CD4-positive, alpha-beta T cell (primary cell): ENCODE results near the gene PAF1. TPM values are rescaled to one million over a fixed set of nuclear protein-coding genes. Genes with fewer than 3 reads are reported as not detected.

Source experiments
- ATAC-seq: fragments of 200-7000 bp; cut with Tn5 transposase; one replicate; pipeline ENCODE4 v1.10.0; 2022; ENCODE audit warnings: mild to moderate bottlenecking; ENCODE audit not compliant: poor library complexity
- CTCF ChIA-PET: fragments of 350-600 bp; sonication (Branson Sonifier 250); formaldehyde crosslinking; loops from one replicate; lab custom pipeline; 2021; ENCODE audit warnings: antibody characterized with exemption, inconsistent platforms; lab: Charles Lee
- POLR2A ChIA-PET: fragments of 350-600 bp; sonication (Branson Sonifier 250); formaldehyde crosslinking; loops from one replicate; lab custom pipeline; 2021; ENCODE audit warnings: antibody characterized with exemption, inconsistent platforms; lab: Charles Lee
- DNase-seq, 14 experiments: peaks; one replicate each; pipeline ENCODE4 v3.0.0-alpha.2; 2013 to 2020; ENCODE audit warnings: mixed read lengths in 2 of 14
- H3K27ac ChIP-seq, 2 donors: one replicate each; pipeline versions ENCODE4 v1.5.1 to v1.7.0; 2013; ENCODE audit warnings: low read length in 2 of 2, low read depth in 1 of 2, mild to moderate bottlenecking in 1 of 2
- H3K27me3 ChIP-seq, 2 experiments: 1 replicate in 1 of 2; 2 replicates in 1 of 2; pipeline versions ENCODE4 v1.6.1 to v1.7.0; 2013; ENCODE audit warnings: low read length in 2 of 2, control low read depth in 1 of 2, mild to moderate bottlenecking in 1 of 2, moderate library complexity in 1 of 2; ENCODE audit not compliant: insufficient read depth in 2 of 2, control insufficient read depth in 1 of 2
- H3K36me3 ChIP-seq: one replicate; pipeline ENCODE4 v1.6.1; 2013; ENCODE audit warnings: low read length, control low read depth; ENCODE audit not compliant: insufficient read depth
- H3K4me1 ChIP-seq: one replicate; pipeline ENCODE4 v1.6.1; 2013; ENCODE audit warnings: low read length, control low read depth; ENCODE audit not compliant: insufficient read depth
- H3K4me3 ChIP-seq: one replicate; pipeline ENCODE4 v1.5.1; 2013; ENCODE audit warnings: mild to moderate bottlenecking, low read length, moderate library complexity
- H3K9me3 ChIP-seq, 2 experiments: 1 replicate in 1 of 2; 2 replicates in 1 of 2; pipeline versions ENCODE4 v1.6.1 to v1.7.0; 2013; ENCODE audit warnings: low read length in 2 of 2, mild to moderate bottlenecking in 2 of 2, control low read depth in 1 of 2, moderate library complexity in 1 of 2; ENCODE audit not compliant: control insufficient read depth in 1 of 2, insufficient read depth in 1 of 2
- H3K27ac Mint-ChIP-seq: one replicate; pipeline ENCODE4 v1.8.0; 2020; ENCODE audit warnings: mixed read lengths
- H3K27me3 Mint-ChIP-seq: one replicate; pipeline ENCODE4 v1.8.0; 2021; ENCODE audit warnings: mixed read lengths
- H3K36me3 Mint-ChIP-seq: one replicate; pipeline ENCODE4 v1.8.0; 2021; ENCODE audit warnings: low read depth, mixed read lengths
- H3K4me1 Mint-ChIP-seq: one replicate; pipeline ENCODE4 v1.8.0; 2021; ENCODE audit warnings: low read depth, mixed read lengths
- H3K4me3 Mint-ChIP-seq: one replicate; pipeline ENCODE4 v1.8.0; 2020; ENCODE audit warnings: mild to moderate bottlenecking, mixed read lengths
- H3K9me3 Mint-ChIP-seq: one replicate; pipeline ENCODE4 v1.8.0; 2020; ENCODE audit warnings: mixed read lengths
- CTCF ChIP-seq: fragments of 200-600 bp; IDR thresholded peaks from one replicate; pipeline ENCODE4 v1.8.0; 2022; ENCODE audit warnings: antibody characterized with exemption, mild to moderate bottlenecking
- intact Hi-C, 2 experiments: fragments of 100-400 bp; cut with DNase I in 1 of 2; cut with micrococcal nuclease in 1 of 2; formaldehyde crosslinking; loops; one replicate each; pipeline versions ENCODE4 v1.15.1 to v1.9.0; 2023 to 2025; cut with DNase I, micrococcal nuclease
- total RNA-seq, 174 experiments: library from RNA in 2 of 174; stranded (reverse) in 2 of 174; gene quantifications; one replicate each; pipeline ENCODE4 v1.2.3 and lab custom pipeline; 2021 to 2026

Gene PAF1
- total RNA-seq, 2 experiments from 2014 or later, result 99.6 to 101 TPM

DNA sequence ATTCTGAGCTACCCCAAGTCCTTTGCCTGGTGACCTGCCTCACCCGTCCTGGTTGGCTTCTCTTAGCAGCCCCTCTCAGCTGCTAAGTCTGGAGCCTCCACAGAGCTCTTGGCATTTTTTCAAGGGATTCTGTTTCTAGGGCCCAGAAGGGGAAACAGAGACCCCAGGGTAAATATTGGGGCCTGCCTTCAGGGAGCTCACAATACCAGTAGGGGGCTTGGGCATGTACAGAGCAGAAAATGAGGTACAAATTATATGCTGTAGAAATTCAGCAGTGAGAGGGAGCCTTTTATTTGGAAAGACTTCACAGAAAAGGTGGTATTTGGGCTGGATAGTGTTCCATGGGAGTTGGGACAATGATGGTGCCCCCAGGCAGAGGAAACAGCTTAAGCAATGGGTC, 45.0 kb downstream of the PAF1 start:
- H3K27me3 ChIP-seq, result no peaks in the 10 kb centered on the region
- ATAC-seq, result no peak
- Mint-ChIP-seq H3K4me3 (peak overlapping the region; percentile 69), H3K27me3 (no peaks in the 10 kb centered on the region), H3K36me3 (peaks cover 62% of the 10 kb centered on the region), H3K9me3 (no peaks in the 10 kb centered on the region), H3K27ac (peak overlapping the region; percentile 74), H3K4me1 (peaks cover 75% of the 10 kb centered on the region)
- no peak for DNase-seq
- H3K27ac ChIP-seq, result no peak overlapping the region
- peaks cover 20% of the 10 kb centered on the region for H3K36me3 ChIP-seq
- H3K4me3 ChIP-seq, result no peak overlapping the region
- ChIA-PET POLR2A (interaction anchor here (1.2 to 1.3 kb wide), 3 partner anchors 10 to 58 kb away, joined by 3 read pairs; partner anchors contain the start of genes GMFG and PAF1), CTCF (interaction anchor here (0.9 to 1.3 kb wide), 3 partner anchors 52 to 224 kb away, joined by 3 to 4 read pairs (median 3); partner anchors contain the start of gene ZFP36)
- peaks cover 41% of the 10 kb centered on the region for H3K4me1 ChIP-seq
- TF ChIP-seq CTCF, result no peak
- intact Hi-C loops, result loop anchor here (10.0 kb wide), 2 partner anchors 189 to 939 kb away; partner anchors contain the start of genes AKT2 (in 1 of the 2) and EID2B (in 1 of the 2)
- no peaks in the 10 kb centered on the region for H3K9me3 ChIP-seq

DNA sequence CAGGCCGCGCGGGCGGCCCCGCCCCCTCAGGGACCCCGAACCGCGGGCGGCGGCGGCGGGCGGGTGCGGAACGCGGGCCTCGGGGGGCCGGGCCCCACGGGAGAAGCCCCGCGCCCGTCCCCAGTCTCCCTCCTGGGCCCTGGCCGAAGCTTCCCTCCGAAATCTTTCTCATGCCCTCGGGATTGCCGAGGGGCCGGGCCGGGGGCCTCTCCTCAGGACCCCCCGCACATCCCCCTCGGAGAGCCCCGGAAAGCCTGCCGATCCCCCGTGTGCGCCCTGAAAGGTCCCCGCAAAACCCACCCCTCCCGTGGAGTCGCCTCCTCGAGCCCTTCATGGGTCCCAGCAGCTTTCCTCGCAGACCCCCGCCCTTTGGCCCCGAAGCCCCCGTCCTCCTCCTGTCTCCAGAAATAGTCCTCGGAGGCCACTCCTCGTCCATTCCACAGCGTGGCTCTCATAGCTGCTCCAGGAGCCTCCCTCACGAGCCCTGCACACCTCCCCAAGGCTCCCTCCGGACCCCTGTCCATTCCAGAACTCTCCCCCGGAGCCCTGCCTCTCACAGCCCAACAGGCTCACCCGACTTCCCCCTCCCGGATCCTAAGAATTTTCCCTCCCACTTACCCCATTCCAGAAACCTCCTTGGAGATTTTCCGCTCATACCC, 48.1 kb downstream of the PAF1 start:
- no peak for ATAC-seq

More for the DNA sequence above, 48.1 kb downstream of the PAF1 start:
- POLR2A ChIA-PET, result interaction anchor here (0.6 to 3.4 kb wide), 20 partner anchors 14 to 1921 kb away, joined by 3 to 26 read pairs (median 4); partner anchors contain the start of genes ACTMAP, C19orf47, MED29 and MRPS12
- peak in 1 of 14 experiments; percentile 34 for DNase-seq
- peak overlapping the region; percentile 27 to 60 for H3K27ac ChIP-seq
- H3K36me3 Mint-ChIP-seq, result peaks cover 37% of the 10 kb centered on the region
- intact Hi-C loops, result loop anchor here (1.0 to 10.0 kb wide), 5 partner anchors 49 to 942 kb away; partner anchors contain the start of genes EID2B (in 2 of the 2), AKT2 (in 1 of the 2), MED29 (in 1 of the 2) and PAF1 (in 1 of the 2)
- H3K27me3 Mint-ChIP-seq, result no peaks in the 10 kb centered on the region
- peaks cover 77% of the 10 kb centered on the region for H3K4me1 Mint-ChIP-seq
- H3K4me3 Mint-ChIP-seq, result peak overlapping the region; percentile 88
- peak overlapping the region; percentile 74 for H3K27ac Mint-ChIP-seq
- no peaks in the 10 kb centered on the region for H3K27me3 ChIP-seq
- peaks cover 14% of the 10 kb centered on the region for H3K36me3 ChIP-seq
- CTCF ChIA-PET, result interaction anchor here (0.8 to 1.9 kb wide), 8 partner anchors 15 to 189 kb away, joined by 3 to 10 read pairs (median 6); partner anchors contain the start of genes MED29, PAF1 and PLEKHG2
- TF ChIP-seq CTCF, result no peak
- H3K4me1 ChIP-seq, result peaks cover 57% of the 10 kb centered on the region
- peak overlapping the region; percentile 83 for H3K4me3 ChIP-seq
- H3K9me3 Mint-ChIP-seq, result no peaks in the 10 kb centered on the region
- H3K9me3 ChIP-seq, result no peaks in the 10 kb centered on the region
